Endothelial cell (in vitro differentiated cells): Measurements from ENCODE around the gene ORMDL3. TPM values are rescaled to one million over a fixed set of nuclear protein-coding genes. Genes with fewer than 3 reads are reported as not detected.

ENCODE experiments used
- DNase-seq: peaks from one replicate; pipeline ENCODE4 v3.0.0; 2021; ENCODE audit warnings: low spot score
- H3K27ac Mint-ChIP-seq: one replicate; pipeline ENCODE4 v1.8.0; 2021; ENCODE audit warnings: mixed read lengths, inconsistent platforms; ENCODE audit not compliant: unreplicated experiment
- H3K27me3 Mint-ChIP-seq: one replicate; pipeline ENCODE4 v1.8.0; 2021; ENCODE audit warnings: mild to moderate bottlenecking, moderate library complexity, mixed read lengths, inconsistent platforms; ENCODE audit not compliant: unreplicated experiment
- H3K36me3 Mint-ChIP-seq: one replicate; pipeline ENCODE4 v1.8.0; 2021; ENCODE audit warnings: mild to moderate bottlenecking, low read depth, mixed read lengths, inconsistent platforms; ENCODE audit not compliant: unreplicated experiment
- H3K4me1 Mint-ChIP-seq: one replicate; pipeline ENCODE4 v1.8.0; 2021; ENCODE audit warnings: mild to moderate bottlenecking, mixed read lengths, inconsistent platforms; ENCODE audit not compliant: unreplicated experiment
- H3K4me3 Mint-ChIP-seq: one replicate; pipeline ENCODE4 v1.8.0; 2021; ENCODE audit warnings: mild to moderate bottlenecking, mixed read lengths, inconsistent platforms; ENCODE audit not compliant: unreplicated experiment
- H3K9me3 Mint-ChIP-seq: one replicate; pipeline ENCODE4 v1.8.0; 2021; ENCODE audit warnings: mixed read lengths, inconsistent platforms; ENCODE audit not compliant: unreplicated experiment
- CTCF ChIP-seq: fragments of 200-600 bp; sonication (generic); IDR thresholded peaks from one replicate; pipeline ENCODE4 v1.5.0; 2021; ENCODE audit warnings: antibody characterized with exemption; ENCODE audit not compliant: unreplicated experiment
- total RNA-seq: library from RNA; stranded (reverse); fragmentation: NEBNext Ultra II Directional; extraction: Animal tissue kit (Norgen Biotek cat#: 25700); gene quantifications from one replicate; pipeline ENCODE4 v1.2.1, GENCODE V29; 2021; ENCODE audit not compliant: unreplicated experiment

Gene ORMDL3
- total RNA-seq, 1 donor from 2014 or later: 49.3 TPM

GRCh38 chr17:39965017-39965699, 37.8 kb upstream of the ORMDL3 start:
- H3K27me3 Mint-ChIP-seq: peaks cover 14% of the 10 kb centered on the region
- H3K36me3 Mint-ChIP-seq: peaks cover 7% of the 10 kb centered on the region
- H3K4me3 Mint-ChIP-seq: no peak overlapping the region
- no peak for DNase-seq
- H3K27ac Mint-ChIP-seq: no peak overlapping the region
- peaks cover 17% of the 10 kb centered on the region for H3K4me1 Mint-ChIP-seq
- no peaks in the 10 kb centered on the region for H3K9me3 Mint-ChIP-seq
- no peak for TF ChIP-seq CTCF

GRCh38 chr17:39963829-39964228, 36.4 kb upstream of the ORMDL3 start:
- no peak overlapping the region for H3K4me3 Mint-ChIP-seq
- no peak for DNase-seq
- no peak overlapping the region for H3K27ac Mint-ChIP-seq
- H3K36me3 Mint-ChIP-seq: peaks cover 4% of the 10 kb centered on the region
- peaks cover 13% of the 10 kb centered on the region for H3K27me3 Mint-ChIP-seq
- no peak for TF ChIP-seq CTCF
- H3K4me1 Mint-ChIP-seq: peaks cover 12% of the 10 kb centered on the region
- H3K9me3 Mint-ChIP-seq: no peaks in the 10 kb centered on the region

GRCh38 chr17:39962642-39963220, 35.3 kb upstream of the ORMDL3 start, which contains the start of gene GSDMA:
GSDMA (plus strand) TSS chr17:39963004; CDS start chr17:39965688, 2,684 bp downstream.
- Mint-ChIP-seq H3K36me3 (peaks cover 4% of the 10 kb centered on the region), H3K4me3 (no peak within 1 kb of the TSS), H3K4me1 (peaks cover 12% of the 10 kb centered on the region), H3K27ac (no peak within 1 kb of the TSS), H3K27me3 (peaks cover 14% of the 10 kb centered on the region), H3K9me3 (no peaks in the 10 kb centered on the region)
- DNase-seq: no peak
- TF ChIP-seq CTCF: no peak

- Mint-ChIP-seq H3K36me3 (no peaks in the 10 kb centered on the region), H3K27me3 (peaks cover 14% of the 10 kb centered on the region), H3K9me3 (no peaks in the 10 kb centered on the region), H3K27ac (no peak overlapping the region), H3K4me3 (no peak overlapping the region), H3K4me1 (peaks cover 3% of the 10 kb centered on the region)
- no peak for DNase-seq
- TF ChIP-seq CTCF: no peak
Measured at GRCh38 chr17:39960524-39961041, 33.2 kb upstream of the ORMDL3 start.

GRCh38 chr17:39955726-39956225, 28.4 kb upstream of the ORMDL3 start:
- no peak overlapping the region for H3K4me3 Mint-ChIP-seq
- no peak overlapping the region for H3K27ac Mint-ChIP-seq
- TF ChIP-seq CTCF: no peak
- H3K9me3 Mint-ChIP-seq: no peaks in the 10 kb centered on the region
- no peaks in the 10 kb centered on the region for H3K36me3 Mint-ChIP-seq
- no peak for DNase-seq
- peaks cover 3% of the 10 kb centered on the region for H3K4me1 Mint-ChIP-seq
- peaks cover 18% of the 10 kb centered on the region for H3K27me3 Mint-ChIP-seq
